SK-N-SH (cell line): ENCODE results near the gene NT5M.

Experiments used
- CTCF ChIP-seq: fragments of 200-600 bp; sonication (generic); IDR thresholded peaks from 2 replicates; pipeline ENCODE4 v1.6.1; 2017; ENCODE audit warnings: antibody characterized with exemption, mild to moderate bottlenecking, moderate library complexity
- IRF3 ChIP-seq: fragments of 150-350 bp; IDR thresholded peaks from 2 replicates; pipeline ENCODE4 v1.6.1; 2016; ENCODE audit warnings: mild to moderate bottlenecking, low read depth, low read length
- MXI1 ChIP-seq: IDR thresholded peaks from 2 replicates; pipeline ENCODE4 v1.6.1; 2012; ENCODE audit warnings: mild to moderate bottlenecking, low read depth, low read length, improper control_type of control experiment
- NRF1 ChIP-seq: IDR thresholded peaks from 2 replicates; pipeline ENCODE4 v1.6.1; 2012; ENCODE audit warnings: low read depth, mild to moderate bottlenecking, low read length
- TAF1 ChIP-seq: IDR thresholded peaks from 2 replicates; pipeline ENCODE4 v1.6.1; 2012; ENCODE audit warnings: low read depth, mild to moderate bottlenecking, low read length, moderate library complexity, borderline replicate concordance
- USF1 ChIP-seq: IDR thresholded peaks from 2 replicates; pipeline ENCODE4 v1.4.0; 2012; ENCODE audit warnings: low read depth, borderline replicate concordance

DNA sequence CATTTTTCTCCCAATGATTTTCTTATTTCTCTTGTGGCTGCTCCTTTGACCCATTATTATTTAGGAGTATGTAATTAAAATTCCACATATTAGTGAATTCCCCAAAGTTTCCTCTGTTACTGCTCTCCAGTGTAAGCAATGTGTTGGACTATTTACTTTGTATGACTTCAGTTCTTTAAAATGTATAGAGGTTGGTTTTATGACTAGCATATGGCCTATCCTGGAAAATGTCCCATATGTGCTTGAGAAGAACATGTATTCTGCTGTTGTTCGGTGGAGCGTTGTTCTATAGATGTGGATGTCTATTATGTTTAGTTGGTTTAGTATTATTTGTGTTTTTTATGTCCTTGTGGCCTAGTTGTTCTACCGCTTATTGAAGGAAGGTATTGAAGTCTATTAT, 6.0 kb upstream of the NT5M start:
- TF ChIP-seq USF1 (no peak), NRF1 (no peak), CTCF (no peak), MXI1 (no peak), TAF1 (no peak), IRF3 (no peak)
